ENCODE data around the gene ABR.

Gene ABR

DNA sequence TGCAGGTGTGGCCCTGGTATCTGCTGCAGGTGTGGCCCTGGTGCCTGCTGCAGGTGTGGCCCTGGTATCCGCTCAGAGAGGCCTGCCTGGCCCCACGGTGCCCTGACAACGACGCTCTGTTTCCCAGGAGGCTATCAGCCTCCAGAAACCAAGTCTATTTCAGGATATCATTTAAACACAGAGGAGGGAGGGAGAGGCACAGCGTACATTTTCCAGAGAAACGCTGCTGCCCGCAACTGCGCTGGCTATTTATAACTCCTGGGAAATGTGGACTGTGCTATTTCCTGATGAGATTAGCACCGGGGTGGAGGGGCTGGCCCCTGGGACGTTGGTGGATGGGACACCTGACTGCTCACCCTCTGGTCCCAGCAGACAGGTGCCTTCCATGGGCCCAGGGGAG lies 160.3 kb downstream of the ABR start:
- TF ChIP-seq, protein P1, sequence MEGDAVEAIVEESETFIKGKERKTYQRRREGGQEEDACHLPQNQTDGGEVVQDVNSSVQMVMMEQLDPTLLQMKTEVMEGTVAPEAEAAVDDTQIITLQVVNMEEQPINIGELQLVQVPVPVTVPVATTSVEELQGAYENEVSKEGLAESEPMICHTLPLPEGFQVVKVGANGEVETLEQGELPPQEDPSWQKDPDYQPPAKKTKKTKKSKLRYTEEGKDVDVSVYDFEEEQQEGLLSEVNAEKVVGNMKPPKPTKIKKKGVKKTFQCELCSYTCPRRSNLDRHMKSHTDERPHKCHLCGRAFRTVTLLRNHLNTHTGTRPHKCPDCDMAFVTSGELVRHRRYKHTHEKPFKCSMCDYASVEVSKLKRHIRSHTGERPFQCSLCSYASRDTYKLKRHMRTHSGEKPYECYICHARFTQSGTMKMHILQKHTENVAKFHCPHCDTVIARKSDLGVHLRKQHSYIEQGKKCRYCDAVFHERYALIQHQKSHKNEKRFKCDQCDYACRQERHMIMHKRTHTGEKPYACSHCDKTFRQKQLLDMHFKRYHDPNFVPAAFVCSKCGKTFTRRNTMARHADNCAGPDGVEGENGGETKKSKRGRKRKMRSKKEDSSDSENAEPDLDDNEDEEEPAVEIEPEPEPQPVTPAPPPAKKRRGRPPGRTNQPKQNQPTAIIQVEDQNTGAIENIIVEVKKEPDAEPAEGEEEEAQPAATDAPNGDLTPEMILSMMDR (IDR thresholded peaks at IDR 0.05; ENCODE audit: extremely low read depth, insufficient read depth, missing control alignments) = no peak
- in situ Hi-C loops (cut with MboI; ENCODE audit: low pct_unique_long_range_greater_than_20kb, low sequenced_read_pairs, unreplicated experiment) = no loop called here
- DNase-seq (ENCODE audit: low spot score) = no peak

- in situ Hi-C loops (cut with MboI; ENCODE audit: low pct_unique_long_range_greater_than_20kb, low sequenced_read_pairs, unreplicated experiment) = no loop called here
- TF ChIP-seq, protein P1 (IDR thresholded peaks at IDR 0.05; ENCODE audit: extremely low read depth, insufficient read depth, missing control alignments) = no peak
- no peak for DNase-seq (ENCODE audit: low spot score)
These were observed 161.2 kb downstream of the ABR start for GRCh38 chr17:1018547-1018946.

DNA sequence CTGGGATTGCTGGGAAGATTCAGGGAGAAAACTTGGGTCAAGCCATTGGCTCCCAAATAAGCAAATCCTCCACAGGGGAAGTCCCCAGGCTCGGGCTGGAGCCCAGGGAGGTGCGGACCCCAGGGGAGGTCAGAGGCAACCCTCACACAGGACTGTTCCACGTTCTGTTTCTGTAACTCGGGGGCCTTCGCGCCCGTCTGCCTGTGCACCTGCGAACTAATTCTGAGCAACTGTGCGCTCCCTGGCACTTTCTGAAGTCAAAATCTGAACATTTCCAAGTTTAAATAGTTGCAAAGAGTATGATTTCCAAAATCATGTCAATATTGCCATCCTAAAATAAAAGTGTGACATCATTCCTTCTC lies 166.1 kb downstream of the ABR start:
- in situ Hi-C loops (cut with MboI; ENCODE audit: low pct_unique_long_range_greater_than_20kb, low sequenced_read_pairs, unreplicated experiment) = no loop called here

DNA sequence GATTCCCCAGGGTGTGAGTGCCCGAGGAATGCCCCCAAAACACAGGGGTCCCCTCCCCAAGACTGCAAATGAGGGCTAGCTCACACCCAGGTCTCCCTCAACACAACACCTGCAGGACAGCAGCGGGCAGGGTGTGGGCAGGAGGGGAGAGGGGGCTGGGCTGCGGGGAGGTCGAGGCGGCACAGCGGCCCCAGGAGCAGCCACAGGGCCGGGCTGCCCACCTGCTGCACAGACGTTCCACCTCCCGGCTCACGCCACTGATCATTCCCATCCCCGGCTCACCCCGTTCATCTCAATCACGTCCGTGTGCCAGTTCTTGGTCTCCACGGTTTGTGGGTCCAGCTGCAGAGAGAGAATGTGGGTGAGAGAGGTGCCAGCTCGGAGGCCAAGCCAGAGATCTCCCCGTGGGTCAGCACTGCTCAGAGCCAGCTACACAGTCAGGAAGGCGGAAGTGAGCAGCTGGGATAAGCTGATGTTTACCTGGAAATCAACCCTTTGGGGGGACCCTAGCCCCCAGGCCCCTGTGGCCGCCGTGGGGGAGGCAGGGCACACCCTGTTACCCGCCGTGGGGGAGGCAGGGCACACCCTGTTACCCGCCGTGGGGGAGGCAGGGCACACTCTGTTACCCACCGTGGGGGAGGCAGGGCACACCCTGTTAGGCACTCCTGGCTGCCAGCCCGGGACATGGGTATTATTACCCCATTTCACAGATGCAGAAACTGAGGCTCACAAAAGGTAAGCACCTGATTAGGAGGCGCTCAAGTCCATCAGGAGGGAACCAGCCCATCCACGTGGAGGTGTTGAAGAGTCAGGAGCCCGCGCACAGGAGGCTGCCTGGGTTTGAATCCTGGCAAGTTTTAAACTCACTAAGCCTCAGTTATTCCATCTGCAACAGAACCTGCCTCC lies 166.7 kb downstream of the ABR start:
- DNase-seq (ENCODE audit: low spot score) = no peak
- in situ Hi-C loops (cut with MboI; ENCODE audit: low pct_unique_long_range_greater_than_20kb, low sequenced_read_pairs, unreplicated experiment) = no loop called here
- TF ChIP-seq, protein P1 (IDR thresholded peaks at IDR 0.05; ENCODE audit: extremely low read depth, insufficient read depth, missing control alignments) = no peak

More for the DNA sequence above, 166.1 kb downstream of the ABR start:
- TF ChIP-seq, protein P1 (IDR thresholded peaks at IDR 0.05; ENCODE audit: extremely low read depth, insufficient read depth, missing control alignments) = no peak
- DNase-seq (ENCODE audit: low spot score) = no peak

DNA sequence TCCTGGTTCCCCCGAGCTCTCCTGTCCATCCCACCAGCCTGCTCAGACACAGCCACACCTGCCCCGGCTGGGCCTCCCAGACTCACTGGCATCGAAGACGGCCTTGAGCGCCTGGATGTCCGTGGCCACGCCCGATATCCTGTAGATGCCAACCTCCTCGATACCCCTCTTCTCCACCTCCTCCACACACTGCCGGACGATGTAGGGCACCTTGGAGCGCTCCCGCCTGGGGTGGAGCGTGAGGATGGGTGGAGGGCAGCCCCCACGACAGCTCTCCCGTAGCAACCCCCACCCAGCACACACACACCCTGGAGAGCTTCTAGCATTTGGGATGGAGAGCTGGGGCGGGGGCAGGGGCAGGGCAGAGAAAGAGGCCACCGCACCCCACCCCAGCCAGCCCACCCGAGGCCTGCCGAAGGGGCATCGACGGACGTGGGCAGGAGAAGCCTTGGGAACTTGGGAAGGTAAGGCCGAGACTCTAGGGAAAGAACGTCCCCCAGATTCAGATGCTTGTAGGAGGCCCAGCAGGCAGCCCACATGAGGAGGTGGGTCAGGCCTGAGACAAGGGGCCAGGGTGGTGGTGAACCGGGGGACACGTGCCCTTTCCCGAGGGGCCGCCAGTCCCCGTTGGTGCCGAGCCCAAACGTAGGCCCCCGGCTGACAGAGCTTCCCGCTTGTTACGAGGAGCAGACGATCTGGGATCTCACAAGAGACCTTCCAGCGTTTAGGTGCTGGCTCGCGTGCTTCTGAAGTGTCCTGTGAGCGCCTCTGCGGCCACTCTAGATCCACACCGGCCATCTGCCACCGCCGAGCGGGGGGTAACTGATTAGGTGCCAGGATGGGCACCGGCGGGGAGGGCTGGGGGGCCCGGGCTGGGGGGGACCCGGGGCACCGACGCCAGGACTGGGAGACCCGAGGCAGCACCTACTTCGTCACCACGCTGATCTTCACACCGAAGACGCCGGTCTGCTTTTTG lies 167.7 kb downstream of the ABR start:
- DNase-seq (ENCODE audit: low spot score) = no peak
- in situ Hi-C loops (cut with MboI; ENCODE audit: low pct_unique_long_range_greater_than_20kb, low sequenced_read_pairs, unreplicated experiment) = no loop called here
- TF ChIP-seq, protein P1 (IDR thresholded peaks at IDR 0.05; ENCODE audit: extremely low read depth, insufficient read depth, missing control alignments) = no peak

GRCh38 chr17:1011138-1011537 lies 168.6 kb downstream of the ABR start:
- no peak for DNase-seq (ENCODE audit: low spot score)
- in situ Hi-C loops (cut with MboI; ENCODE audit: low pct_unique_long_range_greater_than_20kb, low sequenced_read_pairs, unreplicated experiment) = no loop called here
- TF ChIP-seq, protein P1 (IDR thresholded peaks at IDR 0.05; ENCODE audit: extremely low read depth, insufficient read depth, missing control alignments) = no peak

All from GM13977 (cell line).